HCEC 1CT (cell line): Measurements from ENCODE around the gene MSL3B.

Experiments used
- DNase-seq: peaks from one replicate; pipeline ENCODE4 v3.0.0-alpha.2; 2017

The MSL3B gene

DNA sequence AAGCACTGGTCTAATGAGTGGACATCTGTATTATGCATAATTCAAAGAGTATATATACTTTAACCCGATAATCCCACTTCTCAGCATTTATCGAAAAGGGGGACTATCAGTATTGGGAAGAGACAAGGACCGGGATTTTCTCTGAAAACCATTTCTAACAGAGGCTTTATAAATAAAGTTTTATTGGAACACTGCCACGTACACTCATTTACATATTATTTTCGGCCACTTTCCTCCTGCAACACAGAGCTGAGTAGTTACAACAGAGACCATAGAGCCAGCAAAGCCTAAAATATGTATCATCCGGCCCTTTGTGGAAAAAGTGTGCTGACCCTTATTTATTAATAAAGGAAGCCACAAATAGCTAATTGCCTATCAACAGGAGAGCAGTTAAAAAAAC is 17.0 kb downstream of the MSL3B start:
- no peak for DNase-seq

DNA sequence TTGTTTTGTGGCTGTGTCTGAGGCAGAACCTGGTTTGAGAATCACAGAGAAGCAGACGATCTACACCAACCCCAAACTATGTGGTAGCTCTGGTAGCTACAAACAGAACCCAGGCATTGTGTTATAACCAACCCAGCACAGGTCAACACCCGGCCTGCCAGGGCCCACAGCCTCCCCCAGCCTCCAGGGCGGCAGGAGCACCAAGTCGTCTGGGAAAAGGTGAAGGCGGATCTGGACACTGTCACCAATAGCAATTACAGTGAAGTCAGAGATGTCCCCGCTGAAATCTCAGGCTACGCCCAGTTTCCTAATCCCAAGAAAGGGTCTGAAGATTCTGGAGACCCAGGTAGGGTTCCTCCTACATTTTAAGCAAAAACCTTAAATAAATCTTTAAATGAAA is 17.4 kb downstream of the MSL3B start:
- DNase-seq, result no peak

DNA sequence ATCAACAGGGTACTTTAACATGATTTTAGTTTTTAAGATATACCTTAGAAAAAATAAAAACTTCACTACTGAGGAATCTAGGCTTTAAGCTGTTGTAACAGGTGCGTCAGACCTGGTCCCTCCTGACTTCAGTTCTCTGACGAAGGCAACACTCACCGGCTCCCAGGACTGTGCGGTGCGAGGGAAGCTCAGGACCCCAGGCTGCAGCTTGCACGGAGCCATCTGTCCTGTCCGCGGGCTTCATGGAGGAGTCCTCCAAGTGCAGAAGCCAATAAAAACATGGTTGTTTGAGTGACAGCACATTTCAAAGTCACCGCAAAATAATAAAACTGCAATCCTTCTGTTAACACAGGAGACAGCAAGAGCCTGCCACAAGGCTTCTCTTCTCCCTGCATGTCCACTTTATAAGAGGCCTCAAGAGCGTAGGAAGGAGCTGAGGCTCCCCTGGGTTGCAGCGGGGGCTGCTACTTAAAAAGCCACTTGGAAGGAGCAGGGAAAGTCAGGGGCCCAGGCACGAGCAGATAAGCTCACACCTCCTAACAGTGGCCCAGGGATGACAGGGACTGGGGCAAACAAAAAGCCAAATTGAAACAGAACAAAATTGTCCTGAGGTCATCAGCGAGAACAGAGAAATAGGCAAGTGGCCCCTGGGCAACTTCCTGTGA is 18.4 kb downstream of the MSL3B start:
- no peak for DNase-seq

DNA sequence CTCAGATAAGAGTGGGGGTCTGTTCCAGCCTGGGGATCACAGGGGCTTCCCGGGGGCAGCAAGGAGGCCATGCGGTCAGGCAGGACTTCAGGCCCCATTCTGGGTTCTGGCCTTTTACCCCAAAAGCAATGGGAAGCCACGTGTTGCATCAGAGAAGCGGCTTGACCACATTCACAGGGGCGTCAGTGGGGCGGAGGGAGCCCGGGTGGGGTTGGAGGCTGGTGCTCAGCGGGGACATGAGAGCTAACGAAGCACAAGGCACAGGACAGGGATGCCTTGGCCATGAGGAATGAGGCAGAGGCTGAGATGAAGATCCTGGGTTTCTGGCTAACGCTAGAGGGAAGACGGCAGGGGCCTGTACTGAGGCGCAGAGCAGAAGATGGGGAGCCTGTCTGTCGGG is 19.9 kb downstream of the MSL3B start:
- DNase-seq, result no peak

DNA sequence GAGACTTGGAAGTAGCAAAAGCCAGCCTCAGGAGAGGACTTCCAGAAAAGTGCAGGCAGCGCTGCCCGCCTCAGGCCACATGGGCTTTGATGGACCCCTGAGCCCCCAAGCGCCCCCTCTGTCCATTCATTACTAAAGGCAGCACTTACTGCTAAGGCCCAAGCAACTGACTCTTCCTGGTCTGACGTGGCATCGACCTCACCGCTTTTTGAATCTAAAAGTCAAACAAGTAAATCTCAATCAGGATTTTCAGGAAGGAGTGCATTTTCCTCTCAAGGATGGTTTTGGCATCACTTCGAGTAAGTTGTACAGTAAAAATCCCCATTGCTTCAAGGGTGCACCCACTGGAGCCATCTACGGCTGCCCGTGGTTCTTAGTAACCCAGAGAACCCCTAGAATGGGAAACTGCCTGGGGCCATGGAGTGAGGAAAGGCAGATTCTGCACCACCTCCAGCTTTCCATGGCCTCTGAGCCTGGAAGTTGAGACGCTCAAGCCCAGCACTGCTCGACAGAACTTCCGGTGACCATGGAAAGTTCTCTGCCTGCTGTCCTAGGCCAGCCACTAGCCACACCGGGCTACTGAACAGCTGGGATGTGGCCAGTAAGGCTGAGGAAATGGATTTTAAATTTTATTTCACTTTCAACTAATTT is 20.8 kb downstream of the MSL3B start:
- DNase-seq, result no peak

DNA sequence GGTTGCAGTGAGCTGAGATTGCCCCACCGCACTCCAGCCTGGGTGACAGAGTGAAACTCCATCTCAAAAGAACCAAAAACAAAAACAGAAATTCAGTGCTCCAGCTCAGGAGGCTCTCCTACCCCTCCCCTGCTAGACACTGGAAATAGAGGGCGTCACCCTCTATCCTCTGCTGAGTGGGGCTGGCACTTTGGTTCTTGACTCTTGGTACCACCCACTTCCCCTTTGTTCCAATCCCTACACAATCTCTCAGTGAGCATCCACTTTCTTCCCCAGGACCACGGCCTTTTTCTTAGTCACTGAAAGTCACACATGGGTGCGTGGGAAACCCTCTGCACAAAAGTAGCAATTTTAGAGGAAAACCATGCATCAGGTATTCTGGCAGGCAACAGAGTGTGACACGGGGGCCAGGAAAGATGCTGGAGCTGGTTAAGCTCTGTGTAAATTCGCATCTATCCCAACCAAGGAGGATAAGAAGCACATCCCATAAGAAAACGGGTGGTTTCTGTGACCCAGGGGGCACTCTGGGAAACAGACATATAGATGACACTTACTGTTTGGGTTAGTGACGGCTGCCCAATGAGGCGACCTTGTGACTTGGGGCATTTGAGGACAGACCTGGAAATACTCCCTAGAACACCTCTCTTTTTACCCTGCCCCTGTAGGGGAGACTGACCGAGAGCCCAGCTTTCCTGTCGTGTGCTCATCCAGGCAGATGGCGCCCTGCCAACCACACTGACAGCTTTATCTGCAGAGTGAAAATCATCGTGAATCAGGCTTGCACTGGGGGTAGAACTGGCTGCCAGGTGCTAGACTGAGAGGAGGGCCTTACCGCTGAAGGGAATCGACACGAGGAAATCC is 21.6 kb downstream of the MSL3B start:
- DNase-seq, result no peak

DNA sequence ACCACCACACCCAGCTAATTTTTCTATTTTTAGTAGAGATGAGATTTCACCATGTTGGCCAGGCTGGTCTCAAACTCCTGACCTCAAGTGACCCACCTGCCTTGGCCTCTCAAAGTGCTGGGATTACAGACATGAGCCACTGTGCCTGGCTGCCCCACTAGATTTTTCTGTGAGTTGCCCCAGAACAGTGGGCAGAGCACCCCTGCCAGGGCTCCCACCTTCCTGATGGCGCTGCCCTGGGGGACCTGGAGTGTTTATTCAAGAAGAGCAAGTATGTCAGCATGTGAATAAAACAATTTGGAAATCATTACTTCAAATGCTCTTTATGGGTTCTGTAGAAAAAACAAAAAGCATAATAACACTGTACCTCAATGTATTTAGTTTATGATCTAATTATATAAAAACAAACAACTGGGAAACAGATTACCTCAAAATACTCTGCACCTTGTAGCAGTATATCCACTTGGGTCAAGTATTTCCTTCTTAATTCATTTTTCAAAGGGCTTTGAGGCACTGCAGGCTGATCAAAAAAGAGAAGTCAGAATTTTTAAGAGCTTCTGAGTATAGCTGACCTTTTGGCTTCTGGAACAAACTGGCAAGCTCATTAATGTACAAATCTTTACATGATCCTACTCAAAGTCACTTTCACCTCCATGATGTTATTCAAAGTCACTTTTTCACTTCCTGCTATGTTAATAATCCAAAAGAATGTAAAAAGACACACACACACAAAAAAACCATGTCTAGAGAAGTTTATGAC is 22.7 kb downstream of the MSL3B start:
- no peak for DNase-seq

DNA sequence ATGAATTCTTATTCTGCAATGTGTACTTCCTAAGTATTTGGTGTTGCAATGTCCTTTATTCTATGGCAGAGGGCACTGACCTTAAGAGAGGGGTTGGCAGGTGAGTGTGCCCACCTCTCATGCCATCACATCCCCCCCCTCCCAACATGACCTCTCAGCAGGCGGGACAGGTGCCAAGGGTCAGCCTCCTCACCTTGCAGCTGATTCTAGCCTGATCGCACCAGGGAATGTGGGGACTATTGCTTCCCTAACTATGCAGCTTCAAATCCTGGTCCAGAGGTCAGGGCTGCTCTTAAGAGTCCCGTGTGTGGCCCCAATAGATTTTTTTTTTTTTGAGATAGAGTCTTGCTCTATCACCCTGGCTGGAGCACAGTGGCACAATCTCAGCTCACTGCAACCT is 23.4 kb downstream of the MSL3B start:
- DNase-seq, result no peak

DNA sequence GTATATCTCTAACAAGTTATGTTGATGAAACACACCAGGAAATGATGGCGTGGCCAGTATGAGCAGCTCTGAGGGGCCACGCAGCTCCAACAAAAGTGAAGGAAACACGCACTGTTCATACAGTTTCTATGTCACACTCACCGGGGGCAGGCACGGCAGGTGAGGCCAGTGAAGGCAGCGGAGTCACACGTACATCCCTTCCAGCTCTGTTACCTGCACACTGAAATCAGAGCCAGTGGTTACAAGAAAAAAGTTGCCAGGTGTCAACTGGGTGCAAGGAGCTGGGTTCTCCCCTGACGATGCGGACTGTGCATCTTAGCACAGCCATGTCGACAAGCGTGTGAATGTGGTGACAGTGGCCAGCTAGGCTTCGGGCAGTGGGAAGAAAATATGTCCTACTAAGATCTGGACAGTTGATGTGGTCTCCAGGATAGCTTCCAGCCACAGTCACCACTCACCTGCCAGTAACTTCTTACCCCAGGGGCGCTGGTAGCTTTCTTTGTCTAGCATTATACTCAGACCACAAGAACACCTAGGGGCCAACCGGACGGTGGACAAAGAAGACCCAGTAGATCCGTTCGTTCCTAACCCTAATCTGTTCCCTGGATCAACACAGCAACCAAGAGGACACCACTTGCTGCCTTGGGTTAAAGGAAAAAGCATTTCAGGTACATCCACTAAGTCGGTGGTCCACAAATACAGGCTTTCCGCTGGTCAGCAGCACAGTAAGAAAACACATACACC is 23.9 kb downstream of the MSL3B start:
- DNase-seq, result no peak

DNA sequence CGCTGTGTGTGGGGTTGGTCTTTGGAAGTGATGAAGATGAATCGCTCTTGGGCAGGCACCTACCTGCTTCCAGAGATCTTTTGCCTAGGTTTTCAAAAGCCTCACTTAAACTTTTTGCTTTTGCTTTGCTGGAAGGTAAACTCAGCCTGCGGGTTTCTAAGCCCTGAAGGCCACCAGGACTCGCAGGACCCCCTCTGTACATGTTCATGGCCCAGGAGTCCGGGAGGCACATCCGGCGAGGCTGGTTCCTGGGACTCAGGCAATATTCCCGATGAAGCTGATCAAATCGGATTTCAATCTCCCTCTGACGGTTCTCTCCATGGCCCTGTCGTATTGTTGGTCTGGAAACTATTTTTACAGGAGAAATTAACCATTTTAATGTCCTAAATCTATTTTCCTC is 27.0 kb downstream of the MSL3B start:
- DNase-seq, result no peak

DNA sequence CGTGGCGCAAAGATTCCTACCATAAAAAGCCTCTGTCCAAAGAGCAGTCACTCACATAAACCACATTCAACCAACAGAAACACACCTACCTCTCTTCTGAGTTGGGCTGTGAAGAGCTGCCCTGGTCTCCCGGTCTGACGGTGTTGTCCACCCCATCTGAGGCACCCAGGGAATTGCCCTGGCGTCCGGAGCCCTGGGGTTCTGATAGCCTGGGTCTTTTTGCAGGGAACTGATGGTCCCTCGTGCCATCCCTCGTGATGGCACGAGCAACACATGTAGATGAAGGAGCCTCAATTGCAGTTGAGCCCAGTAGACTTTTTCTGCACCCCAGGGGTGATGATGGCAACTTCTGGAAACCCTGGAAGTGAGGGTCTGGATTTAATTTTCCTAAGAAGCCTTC is 27.7 kb downstream of the MSL3B start:
- DNase-seq, result no peak

DNA sequence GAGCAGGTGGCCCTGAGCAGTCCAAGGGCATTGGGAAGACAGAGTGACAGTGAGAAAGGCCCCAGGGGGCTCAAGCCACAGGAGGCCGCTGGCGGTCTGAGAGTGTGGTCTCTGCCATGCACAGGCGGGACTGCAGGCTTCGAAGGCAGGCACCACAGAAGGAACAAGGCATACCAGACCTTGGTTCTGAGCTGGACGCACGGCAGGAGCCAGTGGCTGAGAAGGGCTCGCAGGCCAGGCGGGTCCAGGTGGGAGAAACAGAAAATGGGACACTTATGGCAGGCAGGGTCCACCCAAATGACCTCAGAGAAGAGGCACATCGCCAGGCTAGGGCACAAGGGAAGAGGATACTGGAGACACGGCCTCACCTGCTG is 28.8 kb downstream of the MSL3B start:
- no peak for DNase-seq

DNA sequence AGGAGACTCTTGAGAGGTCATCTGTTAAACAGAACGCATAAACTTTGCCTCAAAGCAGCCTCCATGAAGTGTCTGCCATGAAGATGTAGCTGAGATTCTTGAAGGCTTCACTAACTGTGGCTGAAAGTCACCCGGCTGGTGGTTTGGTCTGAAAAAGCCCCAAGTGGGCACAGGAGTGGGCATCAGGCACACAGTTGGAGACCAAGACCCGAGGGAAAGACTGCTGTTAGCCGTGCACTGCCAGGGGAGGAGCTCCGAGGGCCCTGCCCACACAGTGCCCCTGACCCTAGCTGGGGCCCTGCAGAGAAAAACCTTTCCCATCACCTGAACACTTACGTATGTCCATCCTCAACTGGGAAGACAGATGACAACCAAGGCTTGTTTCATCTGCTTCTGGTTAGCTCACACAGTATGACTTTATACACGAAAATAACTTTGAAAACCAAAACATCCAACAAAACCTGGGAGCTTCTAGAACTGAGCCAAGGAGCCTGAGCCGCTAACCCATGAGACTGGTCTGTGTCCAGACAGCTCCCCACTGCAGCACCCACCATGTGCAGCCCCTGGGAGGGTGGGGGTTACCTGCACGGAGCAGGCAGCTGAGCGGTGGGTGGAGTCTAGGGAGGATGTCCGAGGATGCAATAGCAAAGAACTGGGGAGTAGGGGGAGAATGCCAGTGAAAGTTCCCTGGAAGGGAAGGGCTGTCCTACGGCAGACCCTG is 29.3 kb downstream of the MSL3B start:
- no peak for DNase-seq

DNA sequence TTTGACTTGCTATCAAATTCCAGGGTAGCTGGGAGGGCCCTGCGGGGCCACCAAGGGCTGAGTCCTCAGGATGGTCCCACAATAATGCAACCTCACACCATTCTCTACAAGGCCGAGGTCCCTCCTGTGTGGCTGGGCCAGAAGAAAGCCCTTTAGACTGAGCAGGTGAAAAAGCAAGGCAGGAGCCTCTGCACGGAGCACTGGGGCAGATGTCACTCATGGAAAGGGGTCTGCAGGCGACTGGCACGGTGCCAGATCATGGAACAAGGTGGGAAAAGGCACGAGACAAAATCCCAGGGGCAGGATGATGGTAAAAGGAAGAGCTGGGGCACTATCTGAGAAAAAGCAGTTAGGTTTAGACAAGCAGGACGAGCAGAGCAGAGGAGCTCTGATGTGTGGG is 29.9 kb downstream of the MSL3B start:
- no peak for DNase-seq

DNA sequence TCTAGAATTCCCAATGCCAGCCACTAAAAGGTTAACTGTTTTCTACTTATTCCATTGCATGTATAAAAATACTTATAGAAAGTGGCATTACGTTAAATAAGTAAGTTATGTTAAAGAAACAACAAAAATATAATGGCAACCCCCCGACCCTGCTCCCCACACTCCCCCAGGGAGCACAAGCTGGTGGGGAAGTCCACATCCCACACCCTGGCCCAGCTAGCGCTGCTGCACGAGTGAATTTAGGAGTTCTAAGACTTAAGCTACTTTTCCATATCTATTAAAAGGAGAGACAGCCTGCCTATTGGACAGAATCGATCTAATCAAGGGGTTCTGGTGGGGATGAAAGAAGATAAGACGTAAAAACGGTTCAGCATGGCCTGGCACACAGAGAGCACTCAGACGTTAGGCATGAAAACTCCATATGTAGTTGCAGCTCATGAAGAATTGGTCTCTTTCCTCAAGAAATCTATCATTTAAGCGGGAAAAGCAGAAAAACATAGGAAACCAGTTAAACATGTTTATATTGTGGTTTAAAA is 30.4 kb downstream of the MSL3B start:
- no peak for DNase-seq

DNA sequence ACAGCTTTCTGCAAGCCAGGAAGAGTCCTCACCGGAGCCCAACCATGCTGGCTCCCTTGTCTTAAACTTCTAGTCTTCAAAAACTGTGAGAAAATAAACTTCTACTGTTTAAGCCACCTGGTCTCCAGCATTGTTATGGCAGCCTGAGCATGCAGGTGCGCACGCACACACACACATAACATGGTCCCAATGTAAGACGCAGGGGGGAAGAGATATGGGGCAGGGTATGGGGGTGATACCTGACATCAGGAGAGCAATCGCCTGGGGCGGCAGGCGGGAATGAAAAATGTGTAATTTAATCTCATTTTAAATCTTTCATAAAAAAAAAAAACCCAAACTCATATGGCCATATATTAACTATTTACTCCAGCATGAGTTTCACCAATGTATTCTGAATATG is 31.8 kb downstream of the MSL3B start:
- DNase-seq, result no peak

DNA sequence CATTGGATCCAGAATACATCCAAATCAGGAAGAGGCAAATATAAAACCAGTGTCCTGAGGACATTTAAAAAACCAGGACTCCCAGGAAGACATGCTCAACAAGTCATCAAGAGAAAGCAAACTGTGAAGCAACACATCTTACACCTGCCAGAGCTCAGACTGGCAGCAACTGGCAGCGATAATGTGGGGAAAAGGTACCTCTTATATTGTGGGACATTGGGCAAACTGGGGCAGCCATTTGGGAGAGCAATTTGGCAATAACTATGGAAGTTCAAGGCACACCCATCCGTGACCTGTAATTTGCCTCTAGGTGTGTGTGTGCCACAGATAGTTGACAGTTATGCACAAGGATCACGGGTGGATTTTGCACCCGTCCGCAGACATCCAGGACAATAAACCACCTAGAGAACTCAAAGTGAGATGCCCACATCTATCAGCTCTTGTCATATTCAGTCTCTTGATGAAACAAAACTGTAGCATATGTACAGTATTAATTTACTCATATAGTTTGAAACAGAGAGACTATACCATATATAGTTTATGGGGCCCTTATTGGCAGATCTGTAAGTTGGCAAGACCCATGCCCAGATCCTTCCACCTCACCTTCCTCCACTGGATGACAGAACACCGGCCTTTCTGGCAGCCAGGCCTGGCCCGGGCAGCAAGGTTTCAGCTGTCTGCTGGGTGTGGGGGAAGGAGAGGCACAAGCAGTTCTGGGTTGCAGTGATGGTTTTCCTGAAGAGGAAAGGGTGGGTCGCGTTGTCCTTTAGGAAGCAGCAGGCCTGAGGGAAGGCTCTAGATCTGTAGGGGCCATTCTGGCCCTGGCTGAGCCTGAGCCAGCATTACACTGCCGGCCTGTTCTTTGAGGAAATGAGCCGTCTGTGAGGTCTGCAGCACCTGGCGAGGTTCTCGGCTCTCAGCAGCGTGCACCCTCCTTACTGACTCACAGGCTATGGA is 32.7 kb downstream of the MSL3B start:
- no peak for DNase-seq

DNA sequence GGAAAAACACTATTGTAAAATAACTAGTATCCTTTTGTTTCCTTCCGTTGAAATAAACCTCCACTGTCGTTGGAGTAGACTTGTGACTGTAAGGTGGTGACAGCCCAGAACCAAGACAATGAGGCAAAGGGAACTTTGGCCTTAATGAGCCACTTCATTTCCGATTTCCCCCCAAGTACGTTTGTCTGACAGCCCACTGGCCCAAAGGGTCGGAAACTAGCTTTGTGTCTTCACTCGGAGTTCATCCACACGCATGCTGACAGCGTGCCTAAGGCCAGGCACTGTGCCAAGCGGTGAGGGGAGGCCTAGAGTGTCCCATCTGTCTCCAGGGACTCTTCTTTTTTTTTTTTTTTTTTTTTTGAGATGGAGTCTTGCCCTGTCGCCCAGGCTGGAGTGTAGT is 34.8 kb downstream of the MSL3B start:
- DNase-seq, result no peak

DNA sequence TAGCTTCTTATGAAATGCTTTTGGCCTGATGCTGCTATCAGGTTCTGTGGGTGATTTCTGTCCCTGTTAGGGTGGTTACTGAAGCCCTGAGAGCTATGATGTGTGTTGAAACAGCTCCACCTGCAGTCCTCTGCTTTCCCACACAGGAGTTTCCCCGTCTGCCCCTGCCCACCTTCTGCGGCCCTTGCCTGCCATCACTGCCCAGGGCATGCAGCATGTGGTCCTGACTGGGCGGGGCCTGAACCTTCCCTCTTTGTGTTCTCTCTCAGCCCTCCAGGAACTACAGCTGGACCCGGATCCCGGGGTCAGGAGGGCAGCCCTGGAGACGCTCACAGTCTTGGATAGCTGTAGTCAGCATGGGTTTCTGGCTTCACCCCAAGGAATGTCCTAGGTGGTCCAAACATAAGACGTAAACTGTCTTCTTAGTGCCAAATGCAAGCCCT is 35.3 kb downstream of the MSL3B start:
- peak; percentile 22 for DNase-seq

DNA sequence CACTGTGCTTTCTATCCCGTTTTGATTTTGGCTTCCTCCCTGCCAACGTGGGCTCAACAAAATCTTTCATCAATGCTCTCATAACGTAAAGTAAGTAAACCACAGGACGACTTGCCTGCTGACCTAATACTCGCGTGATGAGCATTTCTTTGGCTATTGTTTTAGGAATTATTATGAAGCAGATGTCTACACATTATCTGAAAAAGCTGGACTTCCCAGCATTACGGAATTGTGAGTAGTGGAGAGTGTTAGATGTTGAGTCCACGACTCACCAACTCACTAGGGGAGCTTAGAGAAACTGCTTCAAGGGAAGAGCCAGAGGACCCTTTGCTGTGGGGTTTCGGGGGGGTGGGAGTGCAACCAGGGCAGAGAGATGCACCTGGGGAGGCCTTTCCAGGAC is 35.8 kb downstream of the MSL3B start:
- no peak for DNase-seq
